SU-DHL-6 (cell line): ENCODE measurements around the gene IQCH.
"Not testable (repeated sequence)": the region's sequence is repeated elsewhere in the genome, so short reads cannot be mapped to it uniquely, and the experiment has no call there.

ENCODE experiments used
- H2AFZ ChIP-seq: fragments of 200-600 bp; sonication (generic); 2 replicates; pipeline ENCODE4 v1.6.1; 2014; ENCODE audit warnings: low read depth, mild to moderate bottlenecking, moderate library complexity, mixed read lengths, antibody characterized with exemption, low read length; ENCODE audit not compliant: severe bottlenecking
- H3F3A ChIP-seq: fragments of 200-600 bp; shearing (Covaris generic); 2 replicates; pipeline ENCODE4 v1.6.0; 2016; ENCODE audit warnings: antibody characterized with exemption, mild to moderate bottlenecking; ENCODE audit not compliant: insufficient read depth
- H3K27ac ChIP-seq: fragments of 200-600 bp; sonication (generic); 2 replicates; pipeline ENCODE4 v1.5.1; 2016; ENCODE audit warnings: low read depth, mild to moderate bottlenecking, low read length, moderate library complexity, mixed read lengths
- H3K27me3 ChIP-seq: fragments of 200-600 bp; sonication (generic), shearing (Covaris generic); 2 replicates; pipeline ENCODE4 v1.6.0; 2014; ENCODE audit warnings: mild to moderate bottlenecking, low read length
- H3K36me3 ChIP-seq: fragments of 200-600 bp; sonication (generic); 2 replicates; pipeline ENCODE4 v1.6.1; 2014; ENCODE audit warnings: mild to moderate bottlenecking, low read length, mixed read lengths
- H3K4me2 ChIP-seq: fragments of 300-600, 200-600 bp; shearing (Covaris generic), sonication (generic); 2 replicates; pipeline ENCODE4 v1.6.0; 2014; ENCODE audit warnings: low read length, low read depth, mild to moderate bottlenecking; ENCODE audit not compliant: poor library complexity, severe bottlenecking
- H3K4me3 ChIP-seq: fragments of 200-600 bp; sonication (generic); 2 replicates; pipeline ENCODE4 v1.5.1; 2014; ENCODE audit warnings: antibody characterized with exemption, low read length, mild to moderate bottlenecking, mixed read lengths; ENCODE audit not compliant: insufficient read depth, poor library complexity, severe bottlenecking
- H3K79me2 ChIP-seq: fragments of 200-600 bp; sonication (generic); 2 replicates; pipeline ENCODE4 v1.6.1; 2014; ENCODE audit warnings: mild to moderate bottlenecking, low read length, moderate library complexity; ENCODE audit not compliant: insufficient read depth
- H3K9ac ChIP-seq: fragments of 200-600 bp; sonication (generic); 2 replicates; pipeline ENCODE4 v1.7.0; 2014; ENCODE audit warnings: mild to moderate bottlenecking, low read length
- H3K9me2 ChIP-seq: fragments of 200-600 bp; sonication (generic); replicated peaks from 2 replicates; pipeline ENCODE4 v1.6.1; 2014; ENCODE audit warnings: low read length; ENCODE audit not compliant: insufficient read depth
- H3K9me3 ChIP-seq: fragments of 200-600 bp; sonication (generic); 2 replicates; pipeline ENCODE4 v1.6.1; 2014; ENCODE audit warnings: low read length, mixed read lengths; ENCODE audit not compliant: insufficient read depth
- H4K20me1 ChIP-seq: fragments of 200-600 bp; sonication (generic); 2 replicates; pipeline ENCODE4 v1.6.1; 2014; ENCODE audit warnings: low read depth, mild to moderate bottlenecking, antibody characterized with exemption, low read length, moderate library complexity, mixed read lengths
- EZH2phosphoT487 ChIP-seq: fragments of 200-600 bp; sonication (generic), shearing (Covaris generic); conservative IDR thresholded peaks from 2 replicates; pipeline ENCODE4 v1.6.1; 2018; ENCODE audit warnings: mild to moderate bottlenecking, antibody characterized with exemption, low read length, moderate library complexity, mixed read lengths
- TF ChIP-seq, protein P1 (sequence below): fragments of 200-600 bp; sonication (generic); IDR thresholded peaks from one replicate; pipeline ENCODE4 v1.5.1; 2017; ENCODE audit warnings: antibody characterized with exemption, mild to moderate bottlenecking, low read length, moderate library complexity; ENCODE audit not compliant: insufficient read depth, poor library complexity, severe bottlenecking

The IQCH gene

GRCh38 chr15:67361100-67361499 is 106.5 kb downstream of the IQCH start:
- Histone ChIP-seq H3K36me3 (no peaks in the 10 kb centered on the region), H3K9ac (no peak overlapping the region), H3K27ac (no peak overlapping the region), H3K9me3 (no peaks in the 10 kb centered on the region), H3K9me2 (no peaks in the 10 kb centered on the region), H3K4me3 (no peak overlapping the region), H2AFZ (no peak overlapping the region), H3K27me3 (no peaks in the 10 kb centered on the region), H3K79me2 (no peaks in the 10 kb centered on the region), H3F3A (no peaks in the 10 kb centered on the region), H3K4me2 (no peak overlapping the region), H4K20me1 (no peaks in the 10 kb centered on the region)
- TF ChIP-seq, protein P1, sequence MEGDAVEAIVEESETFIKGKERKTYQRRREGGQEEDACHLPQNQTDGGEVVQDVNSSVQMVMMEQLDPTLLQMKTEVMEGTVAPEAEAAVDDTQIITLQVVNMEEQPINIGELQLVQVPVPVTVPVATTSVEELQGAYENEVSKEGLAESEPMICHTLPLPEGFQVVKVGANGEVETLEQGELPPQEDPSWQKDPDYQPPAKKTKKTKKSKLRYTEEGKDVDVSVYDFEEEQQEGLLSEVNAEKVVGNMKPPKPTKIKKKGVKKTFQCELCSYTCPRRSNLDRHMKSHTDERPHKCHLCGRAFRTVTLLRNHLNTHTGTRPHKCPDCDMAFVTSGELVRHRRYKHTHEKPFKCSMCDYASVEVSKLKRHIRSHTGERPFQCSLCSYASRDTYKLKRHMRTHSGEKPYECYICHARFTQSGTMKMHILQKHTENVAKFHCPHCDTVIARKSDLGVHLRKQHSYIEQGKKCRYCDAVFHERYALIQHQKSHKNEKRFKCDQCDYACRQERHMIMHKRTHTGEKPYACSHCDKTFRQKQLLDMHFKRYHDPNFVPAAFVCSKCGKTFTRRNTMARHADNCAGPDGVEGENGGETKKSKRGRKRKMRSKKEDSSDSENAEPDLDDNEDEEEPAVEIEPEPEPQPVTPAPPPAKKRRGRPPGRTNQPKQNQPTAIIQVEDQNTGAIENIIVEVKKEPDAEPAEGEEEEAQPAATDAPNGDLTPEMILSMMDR = no peak
- TF ChIP-seq EZH2phosphoT487 = no peak

- not testable (repeated sequence) for H3K4me3 ChIP-seq, H3K27me3 ChIP-seq, H2AFZ ChIP-seq
Observed at GRCh38 chr15:67363712-67364111, 109.1 kb downstream of the IQCH start.

DNA sequence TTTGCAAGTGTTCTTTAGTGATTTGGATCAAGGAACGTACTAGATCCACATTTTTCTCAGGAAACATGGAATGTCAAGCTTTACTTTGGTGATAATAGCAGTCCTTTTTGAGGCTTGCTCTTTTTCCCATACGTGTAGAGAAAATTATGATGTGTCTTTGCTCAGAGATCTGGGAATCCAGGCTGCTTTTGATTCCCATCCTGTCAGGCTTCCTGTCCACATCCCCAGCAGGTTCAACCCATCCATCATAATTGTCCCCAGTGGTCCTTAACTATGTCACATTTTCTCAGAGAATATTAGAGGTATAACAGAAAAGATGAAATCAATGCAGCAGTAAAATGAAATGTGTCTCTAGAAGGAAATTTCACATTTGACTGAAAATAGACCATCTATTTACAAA is 111.4 kb downstream of the IQCH start:
- no peak for TF ChIP-seq EZH2phosphoT487
- TF ChIP-seq, protein P1 = no peak
- Histone ChIP-seq H3F3A (no peaks in the 10 kb centered on the region), H3K4me3 (no peak overlapping the region), H3K9me3 (no peaks in the 10 kb centered on the region), H4K20me1 (no peaks in the 10 kb centered on the region), H3K79me2 (no peaks in the 10 kb centered on the region), H2AFZ (no peak overlapping the region), H3K4me2 (no peak overlapping the region), H3K27ac (no peak overlapping the region), H3K9ac (no peak overlapping the region), H3K36me3 (no peaks in the 10 kb centered on the region), H3K27me3 (no peaks in the 10 kb centered on the region), H3K9me2 (no peaks in the 10 kb centered on the region)

More at GRCh38 chr15:67363712-67364111, 109.1 kb downstream of the IQCH start:
- not testable (repeated sequence) for H3K9ac ChIP-seq, H3K4me2 ChIP-seq, H3F3A ChIP-seq, H3K79me2 ChIP-seq, H4K20me1 ChIP-seq, H3K27ac ChIP-seq, H3K36me3 ChIP-seq, H3K9me3 ChIP-seq, H3K9me2 ChIP-seq

DNA sequence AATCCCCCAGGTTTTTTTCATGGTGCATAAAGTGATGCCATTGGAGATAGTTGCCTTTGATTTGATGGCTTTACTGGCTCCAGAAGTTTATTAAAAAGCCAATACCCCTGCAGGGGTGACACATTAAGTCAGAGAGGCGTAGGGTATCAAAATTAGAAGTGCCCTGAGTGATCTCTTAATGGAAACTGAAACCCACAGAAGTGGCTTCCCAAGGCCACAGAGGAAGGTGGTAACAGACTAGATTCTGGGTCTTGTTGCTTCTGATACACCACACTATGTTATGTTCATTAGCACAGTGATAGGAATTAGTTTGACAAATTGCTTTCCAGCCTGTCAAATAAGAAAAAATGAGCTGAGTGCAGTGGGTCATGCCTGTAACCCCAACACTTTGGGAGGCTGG is 112.3 kb downstream of the IQCH start:
- no peak overlapping the region for H3K4me3 ChIP-seq
- H3K36me3 ChIP-seq = no peaks in the 10 kb centered on the region
- no peak overlapping the region for H3K4me2 ChIP-seq
- no peaks in the 10 kb centered on the region for H3F3A ChIP-seq
- no peaks in the 10 kb centered on the region for H3K9me3 ChIP-seq
- TF ChIP-seq, protein P1 = no peak
- TF ChIP-seq EZH2phosphoT487 = no peak
- H3K9me2 ChIP-seq = no peaks in the 10 kb centered on the region
- no peaks in the 10 kb centered on the region for H3K79me2 ChIP-seq
- H3K27me3 ChIP-seq = no peaks in the 10 kb centered on the region
- H3K27ac ChIP-seq = no peak overlapping the region
- no peak overlapping the region for H3K9ac ChIP-seq
- no peak overlapping the region for H2AFZ ChIP-seq
- H4K20me1 ChIP-seq = no peaks in the 10 kb centered on the region
